Measurements from ENCODE around the gene SLC9C1.

DNA sequence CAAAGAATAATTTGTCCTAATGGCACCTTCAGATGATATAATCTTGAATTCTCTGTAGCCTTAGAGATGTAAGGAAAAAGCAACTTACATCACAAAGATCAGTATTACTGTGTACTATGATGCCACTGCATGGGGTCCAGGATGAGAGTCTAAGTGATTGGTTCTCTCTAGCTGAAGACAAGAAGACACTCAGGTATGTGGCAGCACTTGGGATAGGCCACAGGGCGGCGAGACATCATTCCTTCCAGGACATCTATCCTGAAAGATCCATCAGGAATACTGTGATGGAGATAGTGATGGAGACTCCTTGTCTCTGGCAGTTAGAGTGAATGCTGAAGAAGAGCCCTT, 41.4 kb upstream of the SLC9C1 start:
- TF ChIP-seq, protein P1, sequence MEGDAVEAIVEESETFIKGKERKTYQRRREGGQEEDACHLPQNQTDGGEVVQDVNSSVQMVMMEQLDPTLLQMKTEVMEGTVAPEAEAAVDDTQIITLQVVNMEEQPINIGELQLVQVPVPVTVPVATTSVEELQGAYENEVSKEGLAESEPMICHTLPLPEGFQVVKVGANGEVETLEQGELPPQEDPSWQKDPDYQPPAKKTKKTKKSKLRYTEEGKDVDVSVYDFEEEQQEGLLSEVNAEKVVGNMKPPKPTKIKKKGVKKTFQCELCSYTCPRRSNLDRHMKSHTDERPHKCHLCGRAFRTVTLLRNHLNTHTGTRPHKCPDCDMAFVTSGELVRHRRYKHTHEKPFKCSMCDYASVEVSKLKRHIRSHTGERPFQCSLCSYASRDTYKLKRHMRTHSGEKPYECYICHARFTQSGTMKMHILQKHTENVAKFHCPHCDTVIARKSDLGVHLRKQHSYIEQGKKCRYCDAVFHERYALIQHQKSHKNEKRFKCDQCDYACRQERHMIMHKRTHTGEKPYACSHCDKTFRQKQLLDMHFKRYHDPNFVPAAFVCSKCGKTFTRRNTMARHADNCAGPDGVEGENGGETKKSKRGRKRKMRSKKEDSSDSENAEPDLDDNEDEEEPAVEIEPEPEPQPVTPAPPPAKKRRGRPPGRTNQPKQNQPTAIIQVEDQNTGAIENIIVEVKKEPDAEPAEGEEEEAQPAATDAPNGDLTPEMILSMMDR (conservative IDR thresholded peaks at IDR 0.05) = no peak
- no peak for TF ChIP-seq ZFX (IDR thresholded peaks at IDR 0.05)

All from C4-2B (cell line).